ENCODE data around the gene MBLAC1. TPM values are rescaled to one million over a fixed set of nuclear protein-coding genes. Genes with fewer than 3 reads are reported as not detected.

MBLAC1 gene
- total RNA-seq, 2 experiments from 2014 or later: 5.6 to 7.5 TPM

GRCh38 chr7:100101016-100101862 lies 25.5 kb upstream of the MBLAC1 start, which contains the start of the genes AP4M1 and MCM7:
Gene AP4M1 (plus strand): TSS chr7:100101643. CDS start chr7:100101715, 72 bp downstream.
Gene MCM7 (minus strand): TSS chr7:100101397. CDS start chr7:100101294, 103 bp downstream.
- H3K4me1 Mint-ChIP-seq: peaks cover 43% of the 10 kb centered on the region
- peaks cover 43% of the 10 kb centered on the region for H3K36me3 Mint-ChIP-seq
- H3K27ac Mint-ChIP-seq: peak within 1 kb of the TSS; percentile 93
- CTCF ChIA-PET: interaction anchor here (0.8 to 6.8 kb wide), 15 partner anchors 10 to 187 kb away, joined by 3 to 60 read pairs (median 4); partner anchors contain the start of genes COPS6, MBLAC1 and ZSCAN21
- H3K4me3 Mint-ChIP-seq: peak within 1 kb of the TSS; percentile 90
- peak; percentile 88 for ATAC-seq
- no peaks in the 10 kb centered on the region for H3K9me3 Mint-ChIP-seq (ENCODE audit: low read depth)
- no peaks in the 10 kb centered on the region for H3K27me3 Mint-ChIP-seq
- DNase-seq: peak; percentile 99

- Mint-ChIP-seq H3K27ac (peak overlapping the region; percentile 93), H3K36me3 (peaks cover 30% of the 10 kb centered on the region), H3K9me3 (ENCODE audit: low read depth) (no peaks in the 10 kb centered on the region), H3K4me1 (peaks cover 33% of the 10 kb centered on the region), H3K27me3 (no peaks in the 10 kb centered on the region), H3K4me3 (peak overlapping the region; percentile 90)
- CTCF ChIA-PET: interaction anchor here (1.2 to 6.8 kb wide), 5 partner anchors 8 to 28 kb away, joined by 4 to 60 read pairs (median 8); partner anchors contain the start of gene COPS6
- ATAC-seq: no peak
- no peak for DNase-seq
Observed at GRCh38 chr7:100102950-100103840, 23.6 kb upstream of the MBLAC1 start.

GRCh38 chr7:100105534-100105933 lies 21.2 kb upstream of the MBLAC1 start:
- H3K27me3 Mint-ChIP-seq: no peaks in the 10 kb centered on the region
- no peaks in the 10 kb centered on the region for H3K9me3 Mint-ChIP-seq (ENCODE audit: low read depth)
- H3K36me3 Mint-ChIP-seq: peaks cover 12% of the 10 kb centered on the region
- H3K27ac Mint-ChIP-seq: no peak overlapping the region
- DNase-seq: no peak
- no peak overlapping the region for H3K4me3 Mint-ChIP-seq
- no peak for ATAC-seq
- CTCF ChIA-PET: interaction anchor here (1.0 to 6.8 kb wide), 2 partner anchors 10 to 26 kb away, joined by 3 to 60 read pairs; no protein-coding TSS in a partner anchor
- H3K4me1 Mint-ChIP-seq: peaks cover 13% of the 10 kb centered on the region

- DNase-seq (no peak), ATAC-seq (no peak)
- Mint-ChIP-seq H3K4me3 (no peak overlapping the region), H3K36me3 (peaks cover 20% of the 10 kb centered on the region), H3K9me3 (ENCODE audit: low read depth) (no peaks in the 10 kb centered on the region), H3K27ac (no peak overlapping the region), H3K4me1 (peaks cover 11% of the 10 kb centered on the region), H3K27me3 (no peaks in the 10 kb centered on the region)
- CTCF ChIA-PET: interaction anchor here (6.8 kb wide), 1 partner anchor 24 kb away, joined by 60 read pairs; no protein-coding TSS in a partner anchor
Observed at GRCh38 chr7:100106633-100107032, 20.1 kb upstream of the MBLAC1 start.

- Mint-ChIP-seq H3K27me3 (no peaks in the 10 kb centered on the region), H3K4me1 (peaks cover 11% of the 10 kb centered on the region), H3K4me3 (no peak overlapping the region), H3K27ac (no peak overlapping the region), H3K36me3 (peaks cover 21% of the 10 kb centered on the region), H3K9me3 (ENCODE audit: low read depth) (no peaks in the 10 kb centered on the region)
- CTCF ChIA-PET: no interaction called here
- no peak for ATAC-seq
- no peak for DNase-seq
Observed at GRCh38 chr7:100107125-100107737, 19.5 kb upstream of the MBLAC1 start.

GRCh38 chr7:100107890-100108289 lies 18.9 kb upstream of the MBLAC1 start:
- ATAC-seq (no peak), DNase-seq (no peak)
- H3K9me3 Mint-ChIP-seq (ENCODE audit: low read depth): no peaks in the 10 kb centered on the region
- H3K27me3 Mint-ChIP-seq: no peaks in the 10 kb centered on the region
- H3K36me3 Mint-ChIP-seq: peaks cover 23% of the 10 kb centered on the region
- H3K4me3 Mint-ChIP-seq: no peak overlapping the region
- H3K4me1 Mint-ChIP-seq: peaks cover 6% of the 10 kb centered on the region
- peak overlapping the region; percentile 54 for H3K27ac Mint-ChIP-seq
- CTCF ChIA-PET: no interaction called here

- no peak overlapping the region for H3K27ac Mint-ChIP-seq
- no peak for DNase-seq
- CTCF ChIA-PET: interaction anchor here (1.4 kb wide), 1 partner anchor 21 kb away, joined by 4 read pairs; no protein-coding TSS in a partner anchor
- no peaks in the 10 kb centered on the region for H3K9me3 Mint-ChIP-seq (ENCODE audit: low read depth)
- H3K27me3 Mint-ChIP-seq: no peaks in the 10 kb centered on the region
- H3K4me3 Mint-ChIP-seq: no peak overlapping the region
- ATAC-seq: no peak
- no peaks in the 10 kb centered on the region for H3K4me1 Mint-ChIP-seq
- H3K36me3 Mint-ChIP-seq: peaks cover 21% of the 10 kb centered on the region
Observed at GRCh38 chr7:100109521-100110163, 17.1 kb upstream of the MBLAC1 start.

GRCh38 chr7:100111156-100111555 lies 15.6 kb upstream of the MBLAC1 start:
- CTCF ChIA-PET: interaction anchor here (1.1 kb wide), 1 partner anchor 9 kb away, joined by 4 read pairs; the partner anchor contains the start of gene AP4M1
- no peaks in the 10 kb centered on the region for H3K4me1 Mint-ChIP-seq
- no peak for DNase-seq

GRCh38 chr7:100111914-100112313 lies 14.9 kb upstream of the MBLAC1 start:
- CTCF ChIA-PET: interaction anchor here (1.0 to 1.1 kb wide), 2 partner anchors 10 to 17 kb away, joined by 3 to 4 read pairs; partner anchors contain the start of gene AP4M1
- Mint-ChIP-seq H3K9me3 (ENCODE audit: low read depth) (no peaks in the 10 kb centered on the region), H3K4me3 (no peak overlapping the region), H3K36me3 (peaks cover 28% of the 10 kb centered on the region), H3K4me1 (no peaks in the 10 kb centered on the region), H3K27ac (no peak overlapping the region), H3K27me3 (no peaks in the 10 kb centered on the region)
- DNase-seq (no peak), ATAC-seq (no peak)

More at GRCh38 chr7:100111156-100111555, 15.6 kb upstream of the MBLAC1 start:
- Mint-ChIP-seq H3K27me3 (no peaks in the 10 kb centered on the region), H3K27ac (no peak overlapping the region), H3K9me3 (ENCODE audit: low read depth) (no peaks in the 10 kb centered on the region), H3K36me3 (peaks cover 25% of the 10 kb centered on the region), H3K4me3 (no peak overlapping the region)
- ATAC-seq: no peak

GRCh38 chr7:100115026-100115425 lies 11.7 kb upstream of the MBLAC1 start:
- Mint-ChIP-seq H3K27ac (no peak overlapping the region), H3K36me3 (peaks cover 19% of the 10 kb centered on the region), H3K4me1 (peaks cover 10% of the 10 kb centered on the region), H3K27me3 (no peaks in the 10 kb centered on the region), H3K4me3 (no peak overlapping the region), H3K9me3 (ENCODE audit: low read depth) (no peaks in the 10 kb centered on the region)
- DNase-seq (no peak), ATAC-seq (no peak)
- CTCF ChIA-PET: interaction anchor here (1.2 to 1.3 kb wide), 3 partner anchors 9 to 16 kb away, joined by 3 to 4 read pairs (median 3); no protein-coding TSS in a partner anchor

- CTCF ChIA-PET: no interaction called here
- Mint-ChIP-seq H3K4me3 (peak overlapping the region; percentile 93), H3K27ac (peak overlapping the region; percentile 91), H3K9me3 (ENCODE audit: low read depth) (no peaks in the 10 kb centered on the region), H3K36me3 (peaks cover 14% of the 10 kb centered on the region), H3K27me3 (no peaks in the 10 kb centered on the region), H3K4me1 (peaks cover 24% of the 10 kb centered on the region)
- no peak for ATAC-seq
- DNase-seq: no peak
Observed at GRCh38 chr7:100118388-100119071, 8.2 kb upstream of the MBLAC1 start.

All from activated CD8-positive, alpha-beta memory T cell treated with anti-CD3 and anti-CD28 coated beads, Interleukin-2, amount 10 ng/mL, durations not matched to agents 7 days and 5 days (primary cell).